Thoracic aorta (tissue), 2 donors: ENCODE data around the gene CCDC88B. TPM values are rescaled to one million over a fixed set of nuclear protein-coding genes. Genes with fewer than 3 reads are reported as not detected.

ENCODE experiments used
- ATAC-seq: fragments of 150-250 bp; one replicate; pipeline ENCODE4 v1.8.0; 2017; ENCODE audit warnings: low read depth; ENCODE audit not compliant: insufficient number of reproducible peaks, low FRiP score
- DNase-seq: peaks from one replicate; pipeline ENCODE4 v3.0.0-alpha.2; 2020; ENCODE audit warnings: low spot score
- H3K27ac ChIP-seq, 2 donors: fragments of 200-600 bp; sonication (generic); 1 replicate in 1 of 2; 2 replicates in 1 of 2; pipeline ENCODE4 v1.5.1; 2016; ENCODE audit warnings: mild to moderate bottlenecking in 2 of 2, moderate library complexity in 2 of 2
- H3K27me3 ChIP-seq: fragments of 200-600 bp; sonication (generic); replicated peaks from 2 replicates; pipeline ENCODE4 v1.6.0; 2016; ENCODE audit warnings: mild to moderate bottlenecking; ENCODE audit not compliant: insufficient read depth
- H3K36me3 ChIP-seq: fragments of 200-600 bp; sonication (generic); one replicate; pipeline ENCODE4 v1.5.1; 2016
- H3K4me1 ChIP-seq, 2 donors: fragments of 200-600 bp; sonication (generic); 1 replicate in 1 of 2; 2 replicates in 1 of 2; pipeline versions ENCODE4 v1.5.1 to v1.6.0; 2016; ENCODE audit warnings: low read depth in 2 of 2, mild to moderate bottlenecking in 1 of 2; ENCODE audit not compliant: control insufficient read depth in 1 of 2
- H3K4me3 ChIP-seq: fragments of 200-600 bp; sonication (generic); 2 replicates; pipeline ENCODE4 v1.5.1; 2016; ENCODE audit warnings: mild to moderate bottlenecking
- H3K9me3 ChIP-seq: fragments of 200-600 bp; sonication (generic); 2 replicates; pipeline ENCODE4 v1.5.1; 2016
- CTCF ChIP-seq: fragments of 200-600 bp; sonication (generic); IDR thresholded peaks from one replicate; pipeline ENCODE4 v1.5.1; 2019; ENCODE audit warnings: antibody characterized with exemption
- total RNA-seq, 2 donors: library from RNA; depleted of rRNA; stranded (reverse); fragments of >200 nt; gene quantifications; one replicate each; pipeline versions ENCODE4 v1.1.0 to v1.2.3, GENCODE V29; 2016

Gene CCDC88B
- total RNA-seq, 2 donors from 2014 or later = 10.3 to 19.0 TPM

GRCh38 chr11:64331569-64332371 lies 8.2 kb upstream of the CCDC88B start:
- DNase-seq = no peak
- ATAC-seq = no peak

GRCh38 chr11:64333556-64333955 lies 6.4 kb upstream of the CCDC88B start:
- no peak for TF ChIP-seq CTCF
- ATAC-seq (no peak), DNase-seq (no peak)

More at GRCh38 chr11:64331569-64332371, 8.2 kb upstream of the CCDC88B start:
- Histone ChIP-seq H3K27ac (no peak overlapping the region), H3K27me3 (no peaks in the 10 kb centered on the region), H3K9me3 (no peaks in the 10 kb centered on the region), H3K4me3 (no peak overlapping the region), H3K4me1 (peaks cover 0 to 20% of the 10 kb centered on the region in 2 donors), H3K36me3 (no peaks in the 10 kb centered on the region)
- peak; percentile 21 for TF ChIP-seq CTCF

GRCh38 chr11:64334764-64335735 lies 5.0 kb upstream of the CCDC88B start:
- no peaks in the 10 kb centered on the region for H3K36me3 ChIP-seq
- no peak for TF ChIP-seq CTCF
- H3K27me3 ChIP-seq = no peaks in the 10 kb centered on the region
- H3K27ac ChIP-seq = no peak overlapping the region
- peaks cover 0 to 6% of the 10 kb centered on the region in 2 donors for H3K4me1 ChIP-seq
- no peaks in the 10 kb centered on the region for H3K9me3 ChIP-seq
- no peak overlapping the region for H3K4me3 ChIP-seq
- DNase-seq (no peak), ATAC-seq (no peak)

More at GRCh38 chr11:64333556-64333955, 6.4 kb upstream of the CCDC88B start:
- Histone ChIP-seq H3K4me3 (no peak overlapping the region), H3K36me3 (no peaks in the 10 kb centered on the region), H3K4me1 (peaks cover 0 to 20% of the 10 kb centered on the region in 2 donors), H3K27me3 (no peaks in the 10 kb centered on the region), H3K9me3 (no peaks in the 10 kb centered on the region), H3K27ac (no peak overlapping the region)

- ATAC-seq (no peak), DNase-seq (no peak)
- H3K27ac ChIP-seq = no peak overlapping the region
- H3K4me1 ChIP-seq = peaks cover 3 to 12% of the 10 kb centered on the region in 2 donors
- no peaks in the 10 kb centered on the region for H3K9me3 ChIP-seq
- H3K4me3 ChIP-seq = no peak overlapping the region
- no peak for TF ChIP-seq CTCF
- no peaks in the 10 kb centered on the region for H3K36me3 ChIP-seq
- H3K27me3 ChIP-seq = no peaks in the 10 kb centered on the region
Measured at GRCh38 chr11:64337538-64338249, 2.3 kb upstream of the CCDC88B start.
